GM19467 (cell line): ENCODE data around the gene HSPA9.

Experiments used
- ATAC-seq: cut with Tn5 transposase; IDR thresholded peaks from one replicate; pipeline ENCODE4 v1.9.1; 2021; ENCODE audit warnings: mild to moderate bottlenecking, moderate library complexity; ENCODE audit not compliant: unreplicated experiment

HSPA9 gene

GRCh38 chr5:138575194-138576015 is at the start of gene HSPA9:
TSS of gene HSPA9 (minus strand) at chr5:138575401. CDS start at chr5:138575318, 83 bp downstream.
- ATAC-seq, result peak; percentile 82

- no peak for ATAC-seq
These were observed 47.9 kb upstream of the HSPA9 start for GRCh38 chr5:138623053-138623452.

GRCh38 chr5:138622051-138622450 is 46.9 kb upstream of the HSPA9 start:
- ATAC-seq, result no peak

- ATAC-seq, result no peak
These were observed 45.5 kb upstream of the HSPA9 start for GRCh38 chr5:138620663-138621224.

GRCh38 chr5:138616508-138616907 is 41.3 kb upstream of the HSPA9 start:
- ATAC-seq, result no peak

GRCh38 chr5:138615461-138615860 is 40.3 kb upstream of the HSPA9 start:
- no peak for ATAC-seq

GRCh38 chr5:138611678-138612218 is 36.5 kb upstream of the HSPA9 start:
- ATAC-seq, result no peak

- no peak for ATAC-seq
These were observed 35.9 kb upstream of the HSPA9 start for GRCh38 chr5:138610918-138611677.

- no peak for ATAC-seq
These were observed 35.3 kb upstream of the HSPA9 start for GRCh38 chr5:138610415-138610917.

- ATAC-seq, result no peak
These were observed 31.3 kb upstream of the HSPA9 start for GRCh38 chr5:138606378-138607064.

- peak; percentile 67 for ATAC-seq
These were observed 30.2 kb upstream of the HSPA9 start for GRCh38 chr5:138605254-138605972.

- ATAC-seq, result no peak
These were observed 29.1 kb upstream of the HSPA9 start for GRCh38 chr5:138604176-138604785.

- ATAC-seq, result no peak
These were observed 28.2 kb upstream of the HSPA9 start for GRCh38 chr5:138603249-138603920.

- ATAC-seq, result no peak
These were observed 27.3 kb upstream of the HSPA9 start for GRCh38 chr5:138602371-138603000.

- ATAC-seq, result no peak
These were observed 26.2 kb upstream of the HSPA9 start for GRCh38 chr5:138601444-138601843.

- no peak for ATAC-seq
These were observed 25.2 kb upstream of the HSPA9 start for GRCh38 chr5:138600446-138600845.

GRCh38 chr5:138597661-138598400 is 22.6 kb upstream of the HSPA9 start:
- ATAC-seq, result no peak
